Activated CD8-positive, alpha-beta memory T cell treated with anti-CD3 and anti-CD28 coated beads for 24 hours (primary cell): ENCODE data around the gene MYO3A.

Experiments used
- DNase-seq: peaks from one replicate; pipeline ENCODE4 v3.0.0-alpha.2; 2020

The MYO3A gene

DNA sequence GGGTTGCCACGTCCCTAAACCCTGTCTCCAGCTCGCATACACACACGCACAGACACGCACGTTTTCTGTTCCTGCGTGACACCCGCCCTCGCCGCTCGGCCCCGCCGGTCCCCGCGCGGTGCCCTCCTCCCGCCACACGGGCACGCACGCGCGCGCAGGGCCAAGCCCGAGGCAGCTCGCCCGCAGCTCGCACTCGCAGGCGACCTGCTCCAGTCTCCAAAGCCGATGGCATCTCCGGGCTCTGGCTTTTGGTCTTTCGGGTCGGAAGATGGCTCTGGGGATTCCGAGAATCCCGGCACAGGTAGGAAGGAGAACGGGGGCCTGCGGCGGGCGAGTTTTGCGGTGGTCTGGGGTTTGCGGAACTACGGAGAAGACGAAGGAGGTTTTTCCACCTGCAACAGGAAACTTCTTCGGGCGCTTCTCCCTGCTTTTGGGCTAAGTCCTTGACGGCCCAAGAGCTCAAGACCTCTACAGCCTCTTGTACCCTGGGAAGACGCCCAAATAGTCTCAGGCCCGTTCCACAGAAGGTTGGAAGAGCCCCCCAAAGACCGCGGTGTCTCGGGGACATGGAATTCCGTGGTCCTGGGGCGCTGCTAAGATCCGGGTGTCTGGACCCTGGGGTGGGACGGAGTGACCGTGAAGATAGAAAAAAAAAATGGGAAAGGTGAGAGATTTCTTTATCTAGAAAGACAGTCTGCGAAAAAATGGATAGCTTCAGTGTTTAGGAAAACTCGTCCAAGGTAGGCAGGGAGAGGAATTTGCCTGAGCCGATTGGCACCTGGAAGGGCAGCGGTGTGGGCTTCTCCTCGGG is 282.8 kb downstream of the MYO3A start, which contains the start of gene GAD2:
Gene GAD2, plus strand, starts transcription at position 190 of the 811 bp plus-strand sequence. Its CDS starts 36 bp downstream, at position 226.
- DNase-seq: no peak

DNA sequence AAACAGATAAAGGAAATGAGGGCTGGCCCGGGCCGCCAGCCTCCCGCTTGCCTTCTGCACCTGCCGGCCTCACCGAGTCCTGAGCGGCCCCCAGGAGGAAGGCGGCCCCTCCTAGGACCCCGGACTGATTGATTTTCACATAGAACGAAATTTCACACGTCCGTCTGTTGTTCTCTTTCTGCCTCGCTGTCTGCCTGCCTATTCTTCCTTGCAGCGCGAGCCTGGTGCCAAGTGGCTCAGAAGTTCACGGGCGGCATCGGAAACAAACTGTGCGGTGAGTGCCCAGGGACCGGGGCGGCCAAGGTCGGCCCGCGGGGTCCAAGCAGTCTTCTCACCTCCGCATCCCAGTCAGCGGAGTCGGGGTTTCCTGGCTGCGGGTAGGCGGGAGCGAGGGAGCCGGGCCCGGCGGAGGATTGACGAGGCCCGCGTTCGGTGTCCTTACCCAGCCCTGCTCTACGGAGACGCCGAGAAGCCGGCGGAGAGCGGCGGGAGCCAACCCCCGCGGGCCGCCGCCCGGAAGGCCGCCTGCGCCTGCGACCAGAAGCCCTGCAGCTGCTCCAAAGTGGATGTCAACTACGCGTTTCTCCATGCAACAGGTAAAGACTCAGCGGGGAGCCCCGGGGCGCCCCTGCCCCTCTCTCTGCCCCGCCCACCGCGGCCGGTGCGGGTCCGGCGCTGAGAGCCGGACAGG is 283.5 kb downstream of the MYO3A start:
- no peak for DNase-seq

DNA sequence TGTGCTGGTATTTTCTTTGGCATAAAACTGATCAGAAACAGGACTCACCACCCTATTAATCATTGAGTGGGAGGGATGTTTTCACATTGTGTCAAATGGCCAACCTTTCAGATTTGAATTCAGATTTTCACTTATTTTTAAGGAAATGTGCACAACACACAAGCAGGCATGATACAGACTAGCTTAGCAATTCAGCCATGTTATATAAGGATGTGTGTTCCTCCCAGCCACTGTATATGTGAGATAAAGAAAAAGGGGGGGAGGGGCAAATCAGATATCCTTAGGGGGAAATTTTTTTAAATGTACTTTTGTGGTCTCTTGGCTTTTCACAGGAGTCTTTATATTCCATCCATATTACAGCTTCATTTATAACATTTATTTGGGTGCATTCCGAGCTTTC is 285.6 kb downstream of the MYO3A start:
- no peak for DNase-seq

DNA sequence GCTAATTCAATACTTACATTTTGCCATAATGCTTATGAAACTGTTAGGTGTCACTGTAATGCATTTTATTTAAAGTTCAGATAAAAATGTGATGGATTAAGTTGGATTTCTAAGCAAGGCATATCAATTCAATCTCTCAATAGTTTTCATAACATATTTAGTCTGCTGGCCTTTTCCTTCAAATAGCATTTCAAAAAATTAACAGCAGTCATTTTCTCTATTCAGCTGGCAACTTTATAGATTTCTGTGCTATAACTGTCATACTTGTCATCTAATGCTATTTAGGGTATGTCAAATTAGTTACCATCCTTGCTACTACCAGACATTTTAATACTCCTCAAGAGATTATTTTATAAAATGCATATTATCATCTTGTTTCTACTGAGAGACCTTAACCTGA is 286.9 kb downstream of the MYO3A start:
- no peak for DNase-seq

DNA sequence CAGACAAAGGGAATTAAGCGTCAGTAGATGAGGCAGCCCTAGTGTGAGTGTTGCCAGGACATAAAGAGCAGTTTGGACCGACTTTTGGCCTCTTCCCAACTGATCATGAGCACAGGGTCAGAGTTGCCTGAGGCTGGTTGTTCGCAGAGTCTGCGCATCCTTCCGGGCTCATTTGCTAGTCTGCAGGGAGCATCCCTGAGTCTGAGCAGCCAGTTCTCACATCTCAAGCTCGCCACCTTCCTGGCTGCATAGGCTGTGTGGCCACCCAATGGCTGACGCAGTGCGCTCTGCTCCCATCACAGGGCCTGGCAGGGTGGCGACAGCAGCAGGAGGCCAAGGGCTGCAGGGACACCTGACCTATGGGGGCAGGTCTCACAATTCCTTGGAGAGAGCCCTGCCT is 287.5 kb downstream of the MYO3A start:
- DNase-seq: no peak

DNA sequence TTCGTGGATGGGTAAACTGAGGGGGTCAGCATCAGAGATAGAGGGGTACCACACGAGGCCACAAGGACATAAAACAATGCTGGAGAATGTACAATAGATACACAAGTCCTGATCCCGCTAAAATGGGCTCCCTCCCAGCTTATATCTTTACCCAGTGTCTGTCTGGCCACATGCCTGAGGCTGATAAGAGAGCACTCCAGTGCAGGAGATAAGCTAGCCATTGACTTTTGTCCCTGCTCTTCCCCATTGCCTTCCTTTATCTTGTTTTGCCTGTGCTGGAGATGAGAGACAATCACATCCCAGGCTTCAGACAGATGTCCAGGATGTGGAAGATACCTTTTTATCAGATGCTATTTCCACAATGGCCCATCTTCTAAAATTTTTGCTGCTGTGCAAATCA is 288.5 kb downstream of the MYO3A start:
- no peak for DNase-seq

DNA sequence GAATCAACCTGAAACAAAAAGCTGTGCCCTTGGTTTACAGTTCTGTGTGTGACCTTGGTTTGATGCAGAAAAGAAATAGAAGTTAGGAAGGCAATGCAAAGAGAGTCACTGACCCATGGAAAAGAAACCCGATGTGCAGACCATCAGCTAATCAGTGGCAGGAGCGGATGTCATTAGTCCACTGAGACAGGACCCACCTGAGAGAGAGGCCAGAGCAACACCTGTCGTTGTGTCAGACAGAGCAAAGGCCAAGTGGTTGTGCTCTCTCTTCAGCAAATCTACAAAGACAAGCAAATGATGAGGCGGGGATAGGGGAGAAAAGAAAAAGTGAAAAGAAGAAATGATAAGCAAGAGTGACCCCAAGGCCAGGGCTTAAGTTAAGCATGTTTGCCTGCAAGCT is 291.3 kb downstream of the MYO3A start:
- no peak for DNase-seq

DNA sequence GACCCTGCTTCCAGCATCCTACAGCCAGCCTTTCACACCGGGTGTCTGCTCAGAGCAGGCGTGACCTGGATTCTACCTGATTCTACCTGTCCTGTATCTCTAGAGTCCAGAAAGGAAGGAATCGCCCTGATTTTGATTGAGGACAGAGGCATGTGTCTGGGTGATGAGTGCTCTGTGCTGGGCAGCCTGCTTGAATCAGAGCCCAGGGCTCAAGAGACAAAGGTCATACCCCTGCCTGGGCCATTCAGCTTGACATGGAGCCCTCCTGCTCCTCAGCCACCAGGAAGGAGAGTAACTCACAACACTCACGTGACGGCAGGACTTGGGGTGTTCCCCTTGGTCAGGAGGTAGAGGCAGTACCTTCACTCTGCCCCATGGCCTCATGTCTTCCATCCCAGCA is 293.8 kb downstream of the MYO3A start:
- no peak for DNase-seq

DNA sequence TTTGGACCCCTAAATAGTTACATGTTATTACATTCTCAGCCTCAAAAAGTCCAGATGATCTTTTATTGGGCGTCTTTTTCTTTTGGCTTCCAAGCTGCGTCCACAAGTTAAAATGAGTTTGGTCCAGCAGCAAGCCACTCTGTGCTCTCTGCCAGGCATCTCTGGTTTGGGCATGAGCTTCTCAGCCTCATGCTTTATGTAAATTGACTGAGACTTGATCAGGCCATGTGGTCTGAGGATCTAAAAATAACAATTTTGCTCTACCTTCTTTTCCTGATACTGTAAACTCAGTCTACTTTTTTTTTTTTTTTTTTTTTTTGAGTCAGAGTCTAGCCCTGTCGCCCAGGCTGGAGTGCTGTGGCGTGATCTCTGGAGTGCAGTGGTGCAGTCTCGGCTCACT is 298.1 kb downstream of the MYO3A start:
- DNase-seq: no peak

DNA sequence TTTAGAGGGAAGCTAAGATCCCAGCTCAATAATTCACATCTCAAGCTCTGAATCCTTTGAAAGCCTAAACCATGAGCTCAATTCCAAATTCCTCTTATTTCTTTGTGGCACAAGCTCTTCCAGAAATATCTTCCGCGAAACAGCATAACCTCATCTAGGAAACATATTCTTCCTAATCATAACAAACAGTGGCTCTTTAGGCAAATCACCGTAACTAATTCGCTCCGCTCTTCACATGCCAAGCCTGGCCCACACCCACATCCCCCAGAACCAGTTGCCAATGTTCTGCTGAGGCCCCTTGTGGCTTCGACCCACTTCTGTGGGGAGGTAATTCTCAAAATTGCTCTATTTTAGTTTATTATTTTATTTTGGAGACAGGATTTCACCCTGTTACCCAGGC is 301.7 kb downstream of the MYO3A start:
- no peak for DNase-seq

DNA sequence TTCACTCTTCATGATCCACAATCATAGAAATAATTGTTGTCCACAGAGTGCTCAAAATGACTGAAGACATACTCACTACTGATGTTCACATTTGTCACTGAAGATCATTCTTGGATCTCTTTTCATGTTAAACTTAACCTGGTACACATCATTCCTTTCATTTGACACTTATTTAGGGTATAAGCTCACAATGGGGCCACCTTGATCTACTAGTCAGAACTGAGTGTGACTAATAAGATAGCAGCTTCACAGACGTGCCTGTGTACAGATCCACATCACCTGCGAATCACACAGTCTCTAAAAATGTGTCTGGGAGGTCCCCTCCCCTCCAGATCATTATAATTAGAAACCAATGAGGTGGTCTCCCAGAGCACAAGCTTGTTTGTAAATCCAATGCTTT is 304.3 kb downstream of the MYO3A start:
- DNase-seq: no peak

DNA sequence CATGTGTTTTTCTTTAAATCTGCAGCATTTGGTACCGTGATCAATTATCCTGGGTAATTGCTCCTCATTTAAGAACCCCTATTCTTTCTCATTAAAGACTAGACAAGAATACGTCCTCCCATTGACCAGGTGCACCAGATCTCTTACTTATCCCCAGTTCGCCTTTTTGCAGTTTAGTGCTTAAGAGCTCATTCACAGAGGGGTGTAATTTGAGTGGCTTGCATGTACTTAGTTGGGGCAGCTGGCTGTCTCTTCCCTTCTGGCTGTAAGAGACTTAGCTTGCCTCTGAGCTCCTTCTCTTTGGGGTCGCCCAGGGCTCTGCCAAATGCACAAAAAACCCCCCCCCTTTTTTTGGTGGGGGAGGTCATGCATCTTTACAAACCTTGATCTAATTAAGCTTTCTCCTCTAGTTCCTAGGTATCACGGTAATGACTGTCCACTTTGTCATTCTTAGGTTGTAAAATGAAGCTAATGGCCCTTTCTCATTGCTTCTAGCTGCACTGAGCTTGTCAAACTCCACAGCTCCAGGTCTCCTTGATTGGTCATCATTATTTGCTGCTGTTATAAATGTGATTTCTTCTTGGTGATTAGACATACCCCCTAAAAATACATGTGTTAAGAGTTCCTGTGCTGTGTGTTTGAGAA is 308.8 kb downstream of the MYO3A start:
- no peak for DNase-seq

DNA sequence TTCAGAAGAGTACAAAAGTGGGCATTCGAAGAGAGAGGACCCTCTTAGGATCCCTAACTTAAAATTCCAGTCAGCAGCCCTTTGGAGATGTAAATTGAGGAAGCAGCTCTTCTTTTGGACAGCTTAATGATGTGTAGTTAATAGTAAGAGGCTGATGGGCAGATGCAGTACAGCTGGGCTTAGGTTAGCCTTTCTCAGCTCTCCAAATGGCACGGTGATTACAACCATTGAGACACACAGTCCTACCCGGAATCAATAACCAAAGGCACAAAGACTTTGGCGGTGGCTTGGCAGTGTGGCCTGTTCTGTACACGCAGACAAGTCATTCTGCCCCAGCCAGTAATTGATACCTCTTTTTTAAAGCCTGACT is 309.3 kb downstream of the MYO3A start:
- no peak for DNase-seq

DNA sequence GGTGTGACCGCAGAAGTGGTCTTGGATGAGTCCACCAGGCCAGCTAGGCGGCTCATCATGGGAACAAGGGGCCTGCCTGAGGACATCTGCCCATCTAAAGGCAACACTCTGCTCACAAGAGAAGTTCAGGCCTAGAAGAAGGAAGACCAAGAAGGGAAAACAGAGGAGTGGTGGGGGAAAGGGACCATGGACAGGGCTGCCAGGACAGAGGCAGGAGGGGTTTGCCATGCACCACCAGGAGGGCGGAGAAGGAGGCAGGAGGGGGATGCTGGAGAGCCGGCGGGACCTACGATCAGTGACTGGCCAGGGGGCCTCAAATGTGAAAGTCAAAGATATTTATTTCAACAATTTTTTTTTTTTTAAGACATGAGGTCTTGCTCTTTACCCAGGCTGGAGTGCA is 315.7 kb downstream of the MYO3A start:
- DNase-seq: no peak

DNA sequence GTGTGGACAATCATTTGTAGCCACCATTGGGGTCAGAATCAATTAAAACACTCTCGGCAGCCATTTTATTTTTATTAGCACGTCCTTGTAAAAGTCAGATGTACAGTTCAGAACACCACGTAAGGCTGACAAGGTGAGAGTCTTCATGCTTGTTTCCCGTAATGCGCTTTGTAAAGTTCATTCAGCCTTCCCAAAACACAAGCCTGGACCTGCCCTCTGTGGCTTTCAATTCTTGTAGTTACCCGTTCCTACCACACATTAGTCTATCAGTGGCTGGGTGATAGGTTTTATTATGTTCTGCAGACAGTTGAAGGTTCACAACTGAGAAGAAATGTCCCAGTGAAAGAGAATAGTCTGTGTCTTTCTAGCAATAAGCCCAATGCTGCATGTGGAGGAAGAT is 317.9 kb downstream of the MYO3A start:
- peak; percentile 4 for DNase-seq

DNA sequence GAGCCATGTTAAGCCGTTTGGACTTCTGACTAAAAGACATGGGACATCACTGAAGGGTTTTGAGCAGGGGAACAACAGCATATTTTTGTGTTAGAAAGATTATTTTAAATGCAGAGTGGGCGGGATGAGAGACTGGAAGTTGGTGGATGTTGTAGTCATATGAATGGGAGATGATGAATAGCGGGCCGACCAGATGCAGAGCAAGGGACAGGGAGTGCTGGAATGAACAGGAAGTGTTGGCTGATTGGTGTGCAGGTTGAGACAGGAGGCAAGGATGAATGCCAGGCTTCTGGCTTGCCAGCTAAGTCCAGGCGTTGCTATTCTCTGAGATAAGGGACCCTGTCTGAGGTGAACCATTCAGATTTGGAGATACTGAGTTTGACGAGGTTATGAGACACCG is 320.6 kb downstream of the MYO3A start:
- peak; percentile 17 for DNase-seq

DNA sequence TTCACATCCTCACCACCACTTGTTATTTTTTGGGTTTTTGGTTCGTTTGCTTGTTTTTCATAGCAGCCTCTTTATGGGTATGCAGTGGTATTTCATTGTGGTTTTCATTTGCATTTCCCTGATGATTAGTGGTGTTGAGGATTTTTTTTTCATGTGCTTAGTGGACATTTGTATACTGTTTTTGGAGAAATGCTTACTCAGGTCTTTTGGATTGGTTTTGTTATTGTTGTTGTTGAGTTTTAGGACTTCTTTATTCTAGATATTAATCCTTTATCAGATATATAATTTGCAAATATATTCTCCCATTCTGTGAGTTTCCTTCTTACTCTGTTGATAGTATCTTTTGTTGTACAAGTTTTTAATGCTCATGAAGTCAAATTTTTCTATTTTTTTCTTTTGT is 325.3 kb downstream of the MYO3A start:
- DNase-seq: no peak
